Measurements from ENCODE around the gene TTC24.

TTC24 gene

DNA sequence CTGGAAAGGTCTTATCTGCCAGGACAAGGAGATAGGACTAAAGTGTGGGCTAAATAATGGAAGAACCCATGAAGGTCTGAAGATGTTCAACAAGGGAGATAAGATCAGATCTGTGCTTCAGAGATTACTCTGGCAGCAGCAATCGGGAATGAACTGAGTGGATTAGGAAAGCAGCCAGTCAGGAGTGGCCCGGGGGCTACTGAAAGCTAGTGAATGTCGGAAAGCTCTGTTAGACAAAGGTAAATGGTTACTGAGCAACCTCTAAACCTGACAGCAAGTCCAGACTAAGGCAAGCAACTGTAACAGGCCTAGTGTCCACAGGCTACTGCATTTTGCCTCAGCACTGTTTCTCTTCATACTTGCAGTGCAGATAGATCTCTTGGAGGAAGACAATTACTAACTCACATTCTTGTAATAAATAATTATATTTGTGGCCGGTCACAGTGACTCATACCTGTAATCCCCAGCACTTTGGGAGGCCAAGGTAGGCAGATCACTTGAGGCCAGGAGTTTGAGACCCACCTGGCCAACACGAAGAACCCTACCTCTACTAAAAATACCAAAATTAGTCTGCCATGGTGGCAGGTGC lies 19.6 kb upstream of the TTC24 start:
- TF ChIP-seq CTCF (IDR thresholded peaks at IDR 0.05; ENCODE audit: low read depth, low read length, missing control alignments), result no peak
- no peak for DNase-seq (ENCODE audit: extremely low read depth, low read depth)
- H3K4me3 ChIP-seq (replicated peaks; ENCODE audit: low read depth, low read length), result no peak overlapping the region

GRCh38 chr1:156560585-156561163 lies 18.8 kb upstream of the TTC24 start:
- TF ChIP-seq CTCF (IDR thresholded peaks at IDR 0.05; ENCODE audit: low read depth, low read length, missing control alignments), result no peak
- no peak for DNase-seq (ENCODE audit: extremely low read depth, low read depth)
- no peak overlapping the region for H3K4me3 ChIP-seq (replicated peaks; ENCODE audit: low read depth, low read length)

DNA sequence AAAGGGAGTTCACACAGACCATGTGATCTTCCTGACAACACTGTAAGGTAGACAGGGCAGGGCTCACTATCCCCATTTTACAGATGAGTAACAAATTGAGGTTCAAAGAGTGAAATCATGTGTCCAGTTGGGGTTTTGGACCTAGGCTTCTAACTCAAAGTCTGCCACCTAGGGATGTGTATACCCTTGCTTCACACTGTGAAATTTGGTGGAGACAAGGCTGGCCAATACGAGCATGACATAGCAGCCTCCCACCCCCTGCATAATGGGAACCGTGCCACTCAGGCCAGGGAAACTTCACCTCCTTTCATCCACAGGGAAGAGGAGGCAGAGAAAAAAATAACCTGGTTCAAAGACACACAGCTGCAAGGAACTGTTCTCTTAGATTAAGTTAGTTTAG lies 14.0 kb upstream of the TTC24 start:
- no peak for DNase-seq (ENCODE audit: extremely low read depth, low read depth)
- TF ChIP-seq CTCF (IDR thresholded peaks at IDR 0.05; ENCODE audit: low read depth, low read length, missing control alignments), result no peak
- H3K4me3 ChIP-seq (replicated peaks; ENCODE audit: low read depth, low read length), result no peak overlapping the region

DNA sequence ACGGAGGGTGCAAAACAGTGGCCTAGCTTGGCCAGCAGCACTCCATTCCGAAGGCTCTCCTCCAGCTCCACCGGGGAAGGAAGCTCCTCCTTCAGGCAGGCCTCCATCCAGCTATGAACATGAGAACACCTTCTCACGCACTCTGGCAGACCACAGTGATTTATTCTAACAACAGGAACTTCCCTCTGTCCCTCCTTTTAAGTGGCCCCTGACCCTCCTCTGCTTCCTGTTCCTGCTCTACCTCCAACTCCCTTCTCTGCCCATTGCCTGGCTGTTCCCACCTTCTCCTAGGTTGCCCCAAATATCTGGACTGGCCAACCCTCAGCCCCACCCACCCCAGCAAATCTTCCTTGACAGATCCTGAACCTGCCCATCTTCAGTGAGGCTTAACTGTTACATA lies 13.1 kb upstream of the TTC24 start:
- H3K4me3 ChIP-seq (replicated peaks; ENCODE audit: low read depth, low read length), result no peak overlapping the region
- no peak for DNase-seq (ENCODE audit: extremely low read depth, low read depth)
- no peak for TF ChIP-seq CTCF (IDR thresholded peaks at IDR 0.05; ENCODE audit: low read depth, low read length, missing control alignments)

DNA sequence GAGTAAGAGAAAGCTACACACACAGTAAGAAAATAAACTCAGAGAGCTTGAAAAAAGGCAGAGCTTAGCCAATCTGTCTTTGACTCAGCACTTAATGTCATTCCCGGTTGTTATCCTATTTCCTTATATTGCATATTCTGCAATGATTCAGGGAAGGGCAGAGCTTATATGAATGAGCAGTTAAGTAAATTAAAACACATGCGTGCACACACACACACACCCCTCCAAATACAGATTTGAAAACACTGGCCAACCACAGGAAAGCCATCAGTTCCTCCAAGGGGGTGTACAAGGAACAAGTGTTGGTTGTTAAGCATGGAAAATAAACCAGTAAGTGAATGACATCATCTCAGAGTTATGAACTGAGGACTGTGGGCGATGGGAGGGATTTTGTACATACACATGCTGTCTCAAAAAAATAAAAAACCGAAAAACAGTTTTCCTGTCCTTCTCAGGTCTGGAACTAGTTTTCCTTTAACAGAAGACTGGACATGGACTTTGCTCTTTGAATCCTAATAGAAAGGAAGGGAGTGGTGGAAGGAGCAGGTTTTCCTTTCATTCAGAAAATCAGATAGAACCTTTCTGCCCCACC lies 8.2 kb upstream of the TTC24 start:
- TF ChIP-seq CTCF (IDR thresholded peaks at IDR 0.05; ENCODE audit: low read depth, low read length, missing control alignments), result no peak
- peak overlapping the region; percentile 55 for H3K4me3 ChIP-seq (replicated peaks; ENCODE audit: low read depth, low read length)
- peak; percentile 91 for DNase-seq (ENCODE audit: extremely low read depth, low read depth)

DNA sequence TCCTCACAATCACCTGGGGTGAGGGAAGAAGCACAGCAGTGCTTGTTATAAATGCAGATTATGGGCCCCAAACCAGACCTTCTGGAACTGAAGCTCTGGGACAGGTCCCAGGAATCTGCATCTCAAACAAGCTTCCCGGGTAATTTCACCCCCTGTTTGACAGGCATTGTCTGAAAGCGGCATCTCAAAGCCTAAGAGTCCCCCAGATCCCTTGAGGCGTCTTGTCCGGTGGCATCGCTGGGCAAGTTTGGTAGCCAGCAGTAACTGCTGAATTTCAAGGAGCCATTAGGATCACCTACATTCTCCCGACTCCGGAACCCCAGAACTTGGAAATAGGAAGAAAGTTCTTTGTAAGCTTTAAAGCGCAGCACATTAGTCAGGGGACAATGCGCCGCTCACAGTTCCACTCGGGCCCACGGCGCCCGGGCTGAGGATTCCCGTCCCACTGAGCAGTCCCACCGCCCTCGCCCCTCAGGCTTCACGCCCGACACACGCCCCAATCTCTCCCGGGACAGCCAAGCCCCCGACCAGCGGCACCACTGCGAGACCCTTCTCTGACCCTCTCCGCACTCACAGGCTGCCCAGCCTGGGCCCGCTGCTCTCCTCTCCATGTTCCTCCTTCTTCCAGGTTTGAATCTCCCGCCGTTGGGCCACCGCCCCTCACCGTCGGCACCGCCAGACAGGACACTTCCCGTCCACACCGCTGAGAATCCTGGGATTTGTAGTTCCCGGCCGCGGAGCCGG lies 7.4 kb upstream of the TTC24 start, which contains the start of gene IQGAP3:
IQGAP3 (minus strand) TSS at position 647 of the 744 bp plus-strand sequence; CDS start at position 611, 36 bp downstream.
- H3K4me3 ChIP-seq (replicated peaks; ENCODE audit: low read depth, low read length), result peak within 1 kb of the TSS; percentile 55
- DNase-seq (ENCODE audit: extremely low read depth, low read depth), result no peak
- TF ChIP-seq CTCF (IDR thresholded peaks at IDR 0.05; ENCODE audit: low read depth, low read length, missing control alignments), result no peak
